ENCODE measurements around the gene LIMS2. TPM values are rescaled to one million over a fixed set of nuclear protein-coding genes. Genes with fewer than 3 reads are reported as not detected.

LIMS2 gene
- polyA plus RNA-seq, 2 of the 4 experiments (the other 2 are of a cell fraction) = 1.2 to 6.1 TPM

DNA sequence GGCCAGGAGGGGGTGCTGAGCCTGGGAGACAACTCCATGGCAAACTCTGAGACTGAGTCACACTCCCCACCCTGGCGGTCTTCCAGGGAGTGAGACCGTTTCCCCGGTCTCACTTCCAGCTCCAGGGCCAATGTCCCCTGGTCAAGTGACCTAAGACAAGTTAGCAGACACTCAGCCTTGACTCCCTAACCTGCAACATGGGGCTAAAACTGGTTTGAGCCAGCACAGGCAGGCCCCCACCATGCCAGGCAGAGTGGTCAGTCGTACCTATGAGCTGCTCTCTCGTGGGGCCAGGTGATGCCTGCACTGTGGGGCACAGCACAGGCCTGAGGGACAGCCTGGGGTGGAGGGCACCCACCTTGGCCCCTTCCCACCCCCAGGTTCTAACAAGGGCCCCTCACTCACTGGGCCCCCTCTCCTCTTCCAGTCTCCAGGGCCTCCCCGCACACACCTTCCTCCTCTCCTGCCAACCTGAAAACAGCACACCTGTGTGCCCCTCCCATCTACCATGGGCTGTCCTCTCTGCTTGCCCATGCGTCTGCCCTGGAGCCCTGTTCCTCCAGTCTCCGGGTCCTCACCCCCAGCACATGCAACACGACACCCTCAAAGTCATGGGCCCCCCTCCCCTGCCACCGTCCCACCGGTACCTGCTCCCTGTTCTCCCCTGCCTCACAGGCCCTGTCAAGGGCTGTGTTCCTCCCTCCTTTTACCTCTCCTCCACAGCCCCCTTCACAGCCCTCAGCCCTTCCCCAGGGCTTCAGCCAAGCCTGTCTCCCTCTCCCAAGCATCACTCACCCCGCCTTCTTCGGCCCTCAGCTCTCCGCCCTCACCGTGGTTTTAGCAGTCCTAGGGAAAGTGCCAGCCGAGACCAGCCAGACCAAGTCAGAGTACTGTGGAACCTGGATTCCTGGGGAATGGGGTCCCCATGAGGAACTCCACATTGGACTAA, 27.8 kb downstream of the LIMS2 start:
- 89% methylated on average over 12 of the region's 16 CpGs for WGBS (ENCODE audit: missing lambda C conversion rate)
- H3K4me2 ChIP-seq = no peak overlapping the region
- ATAC-seq (no peak; a peak in 1 of 6 replicates), DNase-seq (ENCODE audit: low read depth in 1 of 2, low spot score in 1 of 2) (no peak), FAIRE-seq (no peak)
- H3K4me1 ChIP-seq = peaks cover 18% of the 10 kb centered on the region
- ChIA-PET CTCF (interaction anchor here (1.2 to 1.3 kb wide), 2 partner anchors 168 to 323 kb away, joined by 3 read pairs; no protein-coding TSS in a partner anchor), POLR2A (interaction anchor here (1.2 to 2.2 kb wide), 2 partner anchors 121 kb away, joined by 4 to 6 read pairs; partner anchors contain the start of gene IWS1)
- H3K4me3 ChIP-seq = no peak overlapping the region
- no peaks in the 10 kb centered on the region for H3K9me3 ChIP-seq
- TF ChIP-seq KDM5A (IDR thresholded peaks at IDR 0.05) = no peak
- TF ChIP-seq, protein P1, sequence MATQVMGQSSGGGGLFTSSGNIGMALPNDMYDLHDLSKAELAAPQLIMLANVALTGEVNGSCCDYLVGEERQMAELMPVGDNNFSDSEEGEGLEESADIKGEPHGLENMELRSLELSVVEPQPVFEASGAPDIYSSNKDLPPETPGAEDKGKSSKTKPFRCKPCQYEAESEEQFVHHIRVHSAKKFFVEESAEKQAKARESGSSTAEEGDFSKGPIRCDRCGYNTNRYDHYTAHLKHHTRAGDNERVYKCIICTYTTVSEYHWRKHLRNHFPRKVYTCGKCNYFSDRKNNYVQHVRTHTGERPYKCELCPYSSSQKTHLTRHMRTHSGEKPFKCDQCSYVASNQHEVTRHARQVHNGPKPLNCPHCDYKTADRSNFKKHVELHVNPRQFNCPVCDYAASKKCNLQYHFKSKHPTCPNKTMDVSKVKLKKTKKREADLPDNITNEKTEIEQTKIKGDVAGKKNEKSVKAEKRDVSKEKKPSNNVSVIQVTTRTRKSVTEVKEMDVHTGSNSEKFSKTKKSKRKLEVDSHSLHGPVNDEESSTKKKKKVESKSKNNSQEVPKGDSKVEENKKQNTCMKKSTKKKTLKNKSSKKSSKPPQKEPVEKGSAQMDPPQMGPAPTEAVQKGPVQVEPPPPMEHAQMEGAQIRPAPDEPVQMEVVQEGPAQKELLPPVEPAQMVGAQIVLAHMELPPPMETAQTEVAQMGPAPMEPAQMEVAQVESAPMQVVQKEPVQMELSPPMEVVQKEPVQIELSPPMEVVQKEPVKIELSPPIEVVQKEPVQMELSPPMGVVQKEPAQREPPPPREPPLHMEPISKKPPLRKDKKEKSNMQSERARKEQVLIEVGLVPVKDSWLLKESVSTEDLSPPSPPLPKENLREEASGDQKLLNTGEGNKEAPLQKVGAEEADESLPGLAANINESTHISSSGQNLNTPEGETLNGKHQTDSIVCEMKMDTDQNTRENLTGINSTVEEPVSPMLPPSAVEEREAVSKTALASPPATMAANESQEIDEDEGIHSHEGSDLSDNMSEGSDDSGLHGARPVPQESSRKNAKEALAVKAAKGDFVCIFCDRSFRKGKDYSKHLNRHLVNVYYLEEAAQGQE (IDR thresholded peaks at IDR 0.05) = no peak
- TF ChIP-seq, protein P2, sequence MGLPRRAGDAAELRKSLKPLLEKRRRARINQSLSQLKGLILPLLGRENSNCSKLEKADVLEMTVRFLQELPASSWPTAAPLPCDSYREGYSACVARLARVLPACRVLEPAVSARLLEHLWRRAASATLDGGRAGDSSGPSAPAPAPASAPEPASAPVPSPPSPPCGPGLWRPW (IDR thresholded peaks at IDR 0.05) = no peak
- TF ChIP-seq NR3C1 (IDR thresholded peaks at IDR 0.05) = no peak
- TF ChIP-seq SREBF2 (IDR thresholded peaks at IDR 0.05) = no peak
- TF ChIP-seq HOXA7 (CRISPR knock-in tag; IDR thresholded peaks at IDR 0.05) = no peak
- TF ChIP-seq ZSCAN20 (CRISPR knock-in tag; IDR thresholded peaks at IDR 0.05) = no peak
- TF ChIP-seq HEYL (CRISPR knock-in tag; IDR thresholded peaks at IDR 0.05) = no peak
- TF ChIP-seq ZC3H11A (IDR thresholded peaks at IDR 0.05) = no peak
- no peak for TF ChIP-seq GATA3 (IDR thresholded peaks at IDR 0.05; ENCODE audit: borderline replicate concordance)
- no peak for TF ChIP-seq EP300 (IDR thresholded peaks at IDR 0.05)
- TF ChIP-seq ZFP36 (IDR thresholded peaks at IDR 0.05; ENCODE audit: borderline replicate concordance, partially characterized antibody) = no peak
- TF ChIP-seq EHF (CRISPR knock-in tag; IDR thresholded peaks at IDR 0.05) = no peak
- TF ChIP-seq HOXB13 (CRISPR knock-in tag; IDR thresholded peaks at IDR 0.05; ENCODE audit: low read depth) = no peak
- H3K27ac ChIP-seq = peak overlapping the region in 1 of 2 experiments; percentile 42; a peak in 2 of 6 replicates

DNA sequence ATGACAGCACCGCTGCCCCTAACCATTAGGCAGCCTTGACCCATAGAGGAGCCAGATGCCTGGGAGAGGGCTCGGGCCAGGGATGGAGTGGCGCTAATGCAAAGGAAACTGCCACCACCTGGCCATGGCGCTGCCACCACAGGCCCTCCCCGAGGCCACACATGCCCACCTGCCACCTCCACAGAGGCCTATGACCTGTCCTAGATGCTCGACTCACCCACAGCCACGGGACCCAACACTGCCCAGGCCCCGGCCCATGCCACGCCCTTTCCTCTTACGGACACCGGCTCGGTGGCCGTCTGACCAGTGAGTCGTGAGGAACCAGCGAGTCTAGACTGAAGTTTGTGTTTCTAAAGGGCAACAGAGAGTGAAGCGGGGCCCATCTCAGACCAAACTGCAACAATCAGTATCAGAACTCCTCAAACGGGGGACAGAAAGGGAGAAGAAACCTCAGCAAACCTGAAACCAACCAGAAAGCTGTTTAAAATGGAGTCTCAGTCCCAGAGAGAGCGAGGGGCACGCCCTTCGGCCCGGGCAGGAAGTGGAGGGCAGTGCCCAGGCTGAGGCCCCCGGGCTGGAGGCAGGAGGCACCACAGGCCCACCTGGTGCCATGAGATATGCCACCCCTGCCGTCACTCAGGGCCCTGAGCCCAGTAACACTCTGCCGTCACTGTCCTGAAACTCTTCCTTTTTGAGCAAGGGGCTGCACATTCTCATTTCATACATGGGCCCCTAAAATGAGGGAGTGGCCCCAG, 28.7 kb downstream of the LIMS2 start:
- CTCF ChIA-PET = no interaction called here
- Histone ChIP-seq H3K4me2 (peak overlapping the region; percentile 25; the same call in 1 of the 3 replicates), H3K9me3 (no peaks in the 10 kb centered on the region), H3K4me3 (no peak overlapping the region), H3K27ac (peak overlapping the region; percentile 42 to 43; a peak in 4 of 6 replicates), H3K4me1 (peaks cover 18% of the 10 kb centered on the region)
- DNase-seq (ENCODE audit: low read depth in 1 of 2, low spot score in 1 of 2) (no peak), ATAC-seq (no peak), FAIRE-seq (no peak)
- 66% methylated on average over 20 of the region's 24 CpGs for WGBS (ENCODE audit: missing lambda C conversion rate)
- POLR2A ChIA-PET = interaction anchor here (1.2 kb wide), 1 partner anchor 120 kb away, joined by 4 read pairs; the partner anchor contains the start of gene IWS1
- TF ChIP-seq HDAC2 (IDR thresholded peaks at IDR 0.05) = no peak
- TF ChIP-seq RAD21 (conservative IDR thresholded peaks at IDR 0.05 in 1 of 2, IDR thresholded peaks at IDR 0.05 in 1 of 2) = no peak
- TF ChIP-seq GATA3 (IDR thresholded peaks at IDR 0.05; ENCODE audit: borderline replicate concordance) = no peak
- TF ChIP-seq RFX5 (IDR thresholded peaks at IDR 0.05) = no peak
- no peak for TF ChIP-seq EHF (CRISPR knock-in tag; IDR thresholded peaks at IDR 0.05)
- no peak for TF ChIP-seq ZNF302 (CRISPR knock-in tag; IDR thresholded peaks at IDR 0.05)
- no peak for TF ChIP-seq ESRRA (IDR thresholded peaks at IDR 0.05; ENCODE audit: borderline replicate concordance, low read length)
- TF ChIP-seq, protein P3, sequence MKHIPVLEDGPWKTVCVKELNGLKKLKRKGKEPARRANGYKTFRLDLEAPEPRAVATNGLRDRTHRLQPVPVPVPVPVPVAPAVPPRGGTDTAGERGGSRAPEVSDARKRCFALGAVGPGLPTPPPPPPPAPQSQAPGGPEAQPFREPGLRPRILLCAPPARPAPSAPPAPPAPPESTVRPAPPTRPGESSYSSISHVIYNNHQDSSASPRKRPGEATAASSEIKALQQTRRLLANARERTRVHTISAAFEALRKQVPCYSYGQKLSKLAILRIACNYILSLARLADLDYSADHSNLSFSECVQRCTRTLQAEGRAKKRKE (CRISPR knock-in tag; IDR thresholded peaks at IDR 0.05; ENCODE audit: low read depth) = no peak
- no peak for TF ChIP-seq ZSCAN20 (CRISPR knock-in tag; IDR thresholded peaks at IDR 0.05)
- no peak for TF ChIP-seq CEBPB (IDR thresholded peaks at IDR 0.05)
